HG03354 (cell line): ENCODE data around the gene TMEM182.

Experiments used
- ATAC-seq: cut with Tn5 transposase; IDR thresholded peaks from one replicate; pipeline ENCODE4 v1.9.1; 2021; ENCODE audit warnings: mild to moderate bottlenecking; ENCODE audit not compliant: unreplicated experiment, poor library complexity, severe bottlenecking

Gene TMEM182

GRCh38 chr2:102764083-102764482 is 2.3 kb downstream of the TMEM182 start:
- ATAC-seq: no peak

GRCh38 chr2:102765061-102765460 is 3.2 kb downstream of the TMEM182 start:
- ATAC-seq: no peak

DNA sequence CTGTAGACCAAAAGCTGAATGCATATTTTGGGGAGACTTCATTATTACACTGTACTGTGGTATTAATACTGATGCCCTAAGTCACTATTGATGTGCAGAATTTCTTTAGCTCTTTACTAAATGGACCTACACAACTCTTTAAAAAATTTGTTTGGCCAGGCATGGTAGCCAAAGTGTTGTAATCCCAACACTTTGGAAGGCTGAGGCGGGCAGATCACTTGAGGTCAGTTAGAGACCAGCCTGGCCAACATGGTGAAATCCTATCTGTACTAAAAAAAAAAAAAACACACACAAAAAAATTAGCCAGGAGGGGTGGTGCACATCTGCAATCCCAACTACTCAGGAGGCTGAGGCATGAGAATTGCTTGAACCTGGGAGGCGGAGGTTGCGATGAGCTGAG is 6.4 kb downstream of the TMEM182 start:
- no peak for ATAC-seq

DNA sequence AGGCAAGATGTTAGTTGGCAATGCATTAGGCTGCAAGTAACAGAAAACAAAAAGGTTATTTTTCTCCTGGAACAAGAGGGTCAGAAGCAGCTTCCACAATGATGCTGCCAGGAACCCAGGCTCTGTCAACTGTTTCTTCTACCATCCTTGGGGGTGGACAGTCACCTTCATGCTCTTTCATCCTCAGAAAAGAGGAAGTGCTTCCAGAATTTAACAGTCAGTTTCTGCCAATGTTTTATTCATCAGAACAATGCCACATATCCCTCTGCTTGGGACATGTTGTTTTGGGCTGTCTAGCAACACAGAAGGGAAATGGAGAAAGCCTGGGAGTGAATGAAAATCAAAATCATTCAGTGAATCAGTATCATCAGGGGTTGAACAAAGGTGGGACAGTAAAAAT is 7.1 kb downstream of the TMEM182 start:
- ATAC-seq: no peak

- no peak for ATAC-seq
These were observed 8.7 kb downstream of the TMEM182 start for GRCh38 chr2:102770506-102770905.

- no peak for ATAC-seq
These were observed 9.3 kb downstream of the TMEM182 start for GRCh38 chr2:102771114-102771513.

DNA sequence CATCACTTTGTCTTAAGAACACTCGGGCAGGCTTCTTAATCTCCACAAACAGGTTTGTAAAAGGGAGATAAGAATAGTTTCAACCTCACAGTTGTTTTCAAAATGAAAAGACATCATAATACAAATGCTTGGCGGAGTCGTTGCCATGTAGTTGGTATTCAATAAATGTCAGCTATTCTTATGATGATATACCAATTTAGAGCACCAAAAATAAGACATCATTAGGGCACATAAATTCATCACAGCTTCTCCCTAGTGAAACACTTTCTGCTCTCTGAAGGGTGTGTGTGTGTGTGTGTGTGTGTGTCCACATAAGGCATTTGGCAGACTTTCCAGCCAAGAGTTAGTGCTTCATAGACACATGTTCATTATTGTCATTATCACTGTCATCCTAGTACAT is 10.8 kb downstream of the TMEM182 start:
- ATAC-seq: no peak

- ATAC-seq: no peak
These were observed 11.4 kb downstream of the TMEM182 start for GRCh38 chr2:102773149-102773705.

GRCh38 chr2:102778260-102778659 is 16.4 kb downstream of the TMEM182 start:
- no peak for ATAC-seq

- no peak for ATAC-seq
These were observed 18.6 kb downstream of the TMEM182 start for GRCh38 chr2:102780467-102780866.

DNA sequence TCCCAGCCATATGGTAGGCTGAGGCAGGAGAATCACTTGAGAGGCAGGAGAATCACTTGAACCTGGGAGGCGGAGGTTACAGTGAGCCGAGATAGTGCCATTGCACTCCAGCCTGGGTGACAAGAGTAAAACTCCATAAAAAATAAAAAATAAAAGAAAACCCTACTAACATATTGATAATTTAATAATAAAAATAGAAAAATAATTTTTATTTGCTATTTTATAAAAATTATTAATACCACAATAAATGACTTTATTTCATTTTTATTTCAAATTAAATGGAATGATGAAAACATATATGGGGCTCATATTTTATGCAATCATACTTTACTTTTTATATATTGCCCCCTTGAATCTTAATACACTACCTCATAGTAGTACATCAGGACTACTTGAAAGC is 20.4 kb downstream of the TMEM182 start:
- ATAC-seq: no peak

DNA sequence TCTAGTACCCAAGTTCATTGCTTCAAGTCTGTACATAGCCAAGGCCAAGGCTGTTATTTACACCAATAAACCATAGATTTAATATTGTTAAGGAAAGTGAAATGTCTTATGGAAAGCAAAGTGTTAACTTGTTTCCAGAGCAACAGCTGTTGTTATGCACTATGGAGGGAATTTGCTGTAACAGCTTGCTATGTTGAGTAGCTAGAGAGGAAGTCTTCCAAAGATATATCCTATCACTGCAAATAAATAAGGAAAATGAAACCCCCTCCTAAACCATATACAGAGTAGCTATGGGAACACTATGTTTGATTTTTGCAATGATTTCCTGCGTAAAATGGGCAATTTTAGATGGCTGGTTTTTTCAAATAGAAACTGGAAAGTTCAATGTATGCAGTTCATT is 21.1 kb downstream of the TMEM182 start:
- no peak for ATAC-seq

DNA sequence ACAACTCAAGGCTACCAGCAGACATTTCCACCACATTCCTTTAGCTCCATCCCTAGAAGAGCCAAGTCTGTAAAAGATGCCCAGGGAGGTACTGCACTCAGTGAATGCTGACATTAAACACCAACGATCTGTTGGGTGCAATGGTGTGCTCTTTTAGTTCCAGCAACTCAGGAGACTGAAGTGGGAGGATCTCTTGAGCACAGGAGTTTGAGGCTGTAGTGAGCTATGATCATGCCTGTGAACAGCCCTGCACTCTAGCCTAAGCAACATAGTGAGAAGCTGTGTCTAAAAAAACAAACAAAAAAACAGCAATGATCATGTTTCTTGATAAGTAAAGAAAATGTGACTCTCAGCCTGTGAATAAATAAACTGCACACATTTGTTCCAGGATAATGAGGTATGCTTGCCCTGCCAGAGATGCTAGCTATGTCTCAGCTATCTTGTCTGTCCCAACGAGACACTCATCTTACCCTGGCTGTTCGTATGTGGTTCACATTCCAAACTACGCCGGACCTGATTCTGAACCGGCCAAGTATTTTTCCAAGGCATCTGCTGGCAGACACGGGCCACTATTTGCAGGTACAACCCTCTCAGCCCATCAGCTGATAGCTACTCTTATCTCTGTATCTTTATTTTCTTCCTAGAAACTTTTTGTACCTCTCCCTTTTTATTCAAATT is 21.8 kb downstream of the TMEM182 start:
- ATAC-seq: no peak

DNA sequence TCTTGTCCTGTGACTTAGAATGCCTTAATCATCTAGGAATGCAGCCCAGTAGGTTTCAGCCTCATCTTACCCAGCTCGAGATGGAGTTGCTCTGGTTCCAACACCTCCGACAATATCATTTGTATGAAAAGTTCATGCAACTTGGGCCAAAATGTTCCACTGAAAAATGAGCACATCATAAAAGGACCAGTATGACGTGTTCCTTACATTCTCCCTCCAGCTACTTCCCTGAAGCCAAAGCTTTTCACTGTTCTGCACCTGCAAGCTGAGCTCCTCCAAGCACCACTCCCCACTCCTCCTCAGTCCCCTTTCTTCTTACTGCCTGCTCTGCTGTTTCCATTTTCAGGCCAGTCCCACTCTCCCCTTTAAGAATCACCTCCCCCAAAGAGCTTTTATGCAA is 23.1 kb downstream of the TMEM182 start:
- no peak for ATAC-seq

DNA sequence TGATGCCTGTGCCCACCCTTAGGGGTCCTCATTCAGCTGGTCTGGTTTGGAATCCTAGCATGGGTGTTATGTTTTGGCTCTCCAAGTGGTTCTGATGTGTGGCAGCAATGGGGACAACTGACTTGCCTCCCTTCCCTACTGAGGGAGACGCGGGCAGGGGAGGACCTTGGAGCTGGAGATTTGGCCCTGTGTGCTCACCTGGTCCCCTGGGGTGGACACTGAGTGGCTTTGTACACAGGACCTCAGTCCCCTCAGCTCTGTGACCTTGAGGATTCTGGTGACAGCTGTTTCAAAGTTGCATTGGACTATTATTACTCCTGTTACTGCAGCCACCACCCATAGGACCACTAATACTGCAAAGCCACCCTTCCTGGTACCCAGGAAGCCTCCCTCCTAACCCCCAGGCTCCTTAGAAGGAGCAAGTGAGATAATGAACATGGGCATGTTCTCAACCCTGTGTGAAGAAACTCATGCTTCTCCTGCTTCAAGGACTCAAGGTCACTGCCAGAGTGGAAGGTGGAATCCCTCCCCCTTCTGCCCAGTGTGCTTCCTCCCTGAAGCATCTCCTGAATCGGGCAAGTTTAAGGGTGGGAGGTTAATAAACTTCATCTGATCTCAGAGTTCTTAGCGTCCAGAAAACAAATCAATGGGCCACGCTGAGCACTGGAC is 26.5 kb downstream of the TMEM182 start:
- no peak for ATAC-seq

DNA sequence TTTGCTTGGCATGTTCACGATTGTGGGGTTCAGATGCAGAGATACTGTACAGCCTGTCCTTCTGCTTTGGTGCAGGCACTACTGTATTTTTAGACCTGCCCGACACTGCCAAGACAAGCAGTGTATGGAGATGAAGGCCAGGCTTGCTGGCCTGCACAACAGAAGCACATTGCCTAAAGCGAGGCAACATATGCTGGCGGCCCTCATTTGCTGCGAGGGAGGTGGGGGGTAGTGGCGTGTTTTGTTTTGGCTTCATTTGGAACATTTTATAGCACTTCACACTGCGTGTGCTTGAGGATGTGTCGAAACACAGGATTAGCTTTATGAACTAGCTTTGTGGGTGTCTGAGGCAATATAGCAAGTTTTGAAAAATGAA is 27.0 kb downstream of the TMEM182 start:
- ATAC-seq: no peak

- ATAC-seq: no peak
These were observed 27.7 kb downstream of the TMEM182 start for GRCh38 chr2:102789349-102790090.

GRCh38 chr2:102790091-102790455 is 28.2 kb downstream of the TMEM182 start:
- ATAC-seq: no peak

DNA sequence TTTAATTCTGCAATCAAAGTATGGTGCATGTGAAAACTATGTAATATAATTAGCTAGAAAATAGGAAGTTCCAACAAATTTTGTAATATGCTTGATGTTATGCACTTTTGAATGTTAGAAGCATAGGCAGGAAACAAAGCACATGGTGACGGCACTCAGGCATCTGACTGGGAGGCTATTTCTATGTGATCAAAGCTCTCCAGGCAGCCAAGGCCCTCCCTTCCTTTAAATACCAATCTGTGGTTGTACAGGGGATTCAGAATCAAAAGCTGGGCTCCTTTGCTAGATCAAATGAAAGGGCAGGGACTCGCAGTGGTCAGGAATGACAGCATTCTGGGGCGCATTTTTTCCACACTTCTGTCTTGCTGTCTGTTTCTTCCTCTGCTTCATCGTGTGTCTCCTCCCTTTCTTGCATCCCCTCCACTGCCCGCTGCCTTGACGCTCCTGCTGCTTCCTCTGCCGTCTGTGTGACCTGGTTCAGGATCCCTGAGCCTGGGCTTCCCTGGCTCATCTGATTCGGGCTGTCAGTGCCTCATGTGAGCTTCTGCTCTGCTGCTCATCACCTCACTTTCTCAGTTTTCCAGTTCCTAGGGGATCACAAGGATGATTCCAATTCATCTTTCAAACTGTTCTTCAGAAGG is 30.9 kb downstream of the TMEM182 start:
- no peak for ATAC-seq

- no peak for ATAC-seq
These were observed 33.8 kb downstream of the TMEM182 start for GRCh38 chr2:102795641-102796040.
